Umbilical cord (tissue), 2 donors: ENCODE data around the gene GDPGP1. TPM values are rescaled to one million over a fixed set of nuclear protein-coding genes. Genes with fewer than 3 reads are reported as not detected.

Experiments
- DNase-seq: peaks from one replicate; pipeline ENCODE4 v3.0.0-alpha.2; 2015; ENCODE audit warnings: low spot score
- total RNA-seq: library from RNA; depleted of rRNA; stranded (reverse); fragments of >200 nt; gene quantifications from one replicate; pipeline ENCODE4 v1.2.3, GENCODE V29; 2014; ENCODE audit warnings: low replicate concordance; ENCODE audit not compliant: insufficient read depth

The GDPGP1 gene
- total RNA-seq, 1 donor from 2014 or later = 6.3 TPM

DNA sequence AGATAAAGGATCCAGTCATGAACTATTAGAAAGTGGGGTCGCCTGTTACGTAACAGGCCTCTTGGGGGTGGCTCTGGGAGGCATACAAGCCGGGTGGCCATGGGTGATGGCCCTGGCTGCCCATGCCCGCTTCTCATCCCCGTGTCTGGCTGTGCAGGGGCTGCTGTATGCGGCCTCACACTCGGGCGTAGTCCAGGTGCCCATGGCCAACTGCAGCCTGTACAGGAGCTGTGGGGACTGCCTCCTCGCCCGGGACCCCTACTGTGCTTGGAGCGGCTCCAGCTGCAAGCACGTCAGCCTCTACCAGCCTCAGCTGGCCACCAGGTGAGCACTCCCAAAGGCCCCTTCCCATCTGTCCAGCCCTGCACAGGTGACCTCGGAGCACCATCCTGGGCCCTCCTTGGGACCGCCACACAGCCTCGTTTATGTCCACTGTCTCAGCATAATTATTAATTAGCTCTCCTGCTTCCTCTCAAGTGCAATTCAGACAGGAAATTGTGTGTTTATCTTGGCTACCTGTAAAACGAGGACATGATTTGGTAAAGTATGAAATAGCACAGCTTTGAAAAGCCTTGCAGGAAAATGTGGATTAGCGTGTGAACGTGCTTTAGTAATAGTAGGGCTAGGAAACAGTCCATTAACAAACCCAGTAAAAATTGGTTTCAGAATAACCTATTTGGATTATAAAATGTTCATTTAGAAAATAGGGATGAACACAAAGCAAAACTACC lies 8.3 kb upstream of the GDPGP1 start:
- DNase-seq = no peak

DNA sequence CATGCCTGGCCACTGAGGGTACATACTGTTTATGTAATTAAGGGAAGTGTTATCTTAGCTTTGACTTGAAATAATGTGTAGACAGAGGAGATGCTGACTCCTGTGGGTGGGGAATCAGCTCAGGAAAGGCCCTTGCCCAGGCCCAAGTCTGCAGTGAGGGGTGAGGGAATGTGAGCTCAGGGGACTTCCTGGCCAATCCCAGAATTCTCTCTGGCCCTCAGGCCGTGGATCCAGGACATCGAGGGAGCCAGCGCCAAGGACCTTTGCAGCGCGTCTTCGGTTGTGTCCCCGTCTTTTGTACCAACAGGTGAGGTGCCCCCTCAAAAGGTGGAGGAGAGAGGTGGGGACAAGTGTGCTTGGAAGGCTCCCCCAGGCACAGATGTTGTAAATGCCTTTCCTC lies 6.7 kb upstream of the GDPGP1 start:
- no peak for DNase-seq

DNA sequence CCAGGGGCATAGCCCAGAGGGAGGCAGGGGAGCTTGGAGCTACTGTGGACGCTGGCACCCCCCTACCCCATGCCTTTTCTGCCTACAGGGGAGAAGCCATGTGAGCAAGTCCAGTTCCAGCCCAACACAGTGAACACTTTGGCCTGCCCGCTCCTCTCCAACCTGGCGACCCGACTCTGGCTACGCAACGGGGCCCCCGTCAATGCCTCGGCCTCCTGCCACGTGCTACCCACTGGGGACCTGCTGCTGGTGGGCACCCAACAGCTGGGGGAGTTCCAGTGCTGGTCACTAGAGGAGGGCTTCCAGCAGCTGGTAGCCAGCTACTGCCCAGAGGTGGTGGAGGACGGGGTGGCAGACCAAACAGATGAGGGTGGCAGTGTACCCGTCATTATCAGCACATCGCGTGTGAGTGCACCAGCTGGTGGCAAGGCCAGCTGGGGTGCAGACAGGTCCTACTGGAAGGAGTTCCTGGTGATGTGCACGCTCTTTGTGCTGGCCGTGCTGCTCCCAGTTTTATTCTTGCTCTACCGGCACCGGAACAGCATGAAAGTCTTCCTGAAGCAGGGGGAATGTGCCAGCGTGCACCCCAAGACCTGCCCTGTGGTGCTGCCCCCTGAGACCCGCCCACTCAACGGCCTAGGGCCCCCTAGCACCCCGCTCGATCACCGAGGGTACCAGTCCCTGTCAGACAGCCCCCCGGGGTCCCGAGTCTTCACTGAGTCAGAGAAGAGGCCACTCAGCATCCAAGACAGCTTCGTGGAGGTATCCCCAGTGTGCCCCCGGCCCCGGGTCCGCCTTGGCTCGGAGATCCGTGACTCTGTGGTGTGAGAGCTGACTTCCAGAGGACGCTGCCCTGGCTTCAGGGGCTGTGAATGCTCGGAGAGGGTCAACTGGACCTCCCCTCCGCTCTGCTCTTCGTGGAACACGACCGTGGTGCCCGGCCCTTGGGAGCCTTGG lies 5.9 kb upstream of the GDPGP1 start:
- no peak for DNase-seq

GRCh38 chr15:90228960-90229359 lies 5.0 kb upstream of the GDPGP1 start:
- no peak for DNase-seq

- DNase-seq = no peak
These were observed 3.9 kb upstream of the GDPGP1 start for GRCh38 chr15:90230071-90230494.

- DNase-seq = no peak
These were observed 3.4 kb upstream of the GDPGP1 start for GRCh38 chr15:90230610-90231009.

- DNase-seq = no peak
These were observed 2.7 kb upstream of the GDPGP1 start for GRCh38 chr15:90231028-90232017.

DNA sequence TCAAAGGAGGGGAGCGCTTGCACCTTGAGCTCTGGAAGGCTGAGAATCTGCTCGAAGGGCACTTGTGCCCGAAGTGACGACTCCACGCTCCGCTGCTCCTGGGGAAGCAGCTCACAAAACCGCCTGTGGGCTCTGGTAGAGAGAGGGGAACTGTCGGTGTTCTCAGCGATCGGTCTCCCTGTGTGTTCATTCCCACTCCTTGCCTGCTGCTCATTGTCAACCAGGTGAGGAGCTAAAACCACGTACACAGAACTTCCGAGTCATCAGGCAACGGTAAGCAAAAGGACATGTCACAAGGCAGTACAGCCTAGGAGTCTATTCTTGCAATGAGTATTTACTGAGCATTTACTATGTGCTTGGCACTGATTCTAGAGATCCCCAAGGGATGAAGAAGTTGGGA lies 1.8 kb upstream of the GDPGP1 start:
- DNase-seq = no peak

- DNase-seq = no peak
These were observed 1.0 kb upstream of the GDPGP1 start for GRCh38 chr15:90232941-90233386.

DNA sequence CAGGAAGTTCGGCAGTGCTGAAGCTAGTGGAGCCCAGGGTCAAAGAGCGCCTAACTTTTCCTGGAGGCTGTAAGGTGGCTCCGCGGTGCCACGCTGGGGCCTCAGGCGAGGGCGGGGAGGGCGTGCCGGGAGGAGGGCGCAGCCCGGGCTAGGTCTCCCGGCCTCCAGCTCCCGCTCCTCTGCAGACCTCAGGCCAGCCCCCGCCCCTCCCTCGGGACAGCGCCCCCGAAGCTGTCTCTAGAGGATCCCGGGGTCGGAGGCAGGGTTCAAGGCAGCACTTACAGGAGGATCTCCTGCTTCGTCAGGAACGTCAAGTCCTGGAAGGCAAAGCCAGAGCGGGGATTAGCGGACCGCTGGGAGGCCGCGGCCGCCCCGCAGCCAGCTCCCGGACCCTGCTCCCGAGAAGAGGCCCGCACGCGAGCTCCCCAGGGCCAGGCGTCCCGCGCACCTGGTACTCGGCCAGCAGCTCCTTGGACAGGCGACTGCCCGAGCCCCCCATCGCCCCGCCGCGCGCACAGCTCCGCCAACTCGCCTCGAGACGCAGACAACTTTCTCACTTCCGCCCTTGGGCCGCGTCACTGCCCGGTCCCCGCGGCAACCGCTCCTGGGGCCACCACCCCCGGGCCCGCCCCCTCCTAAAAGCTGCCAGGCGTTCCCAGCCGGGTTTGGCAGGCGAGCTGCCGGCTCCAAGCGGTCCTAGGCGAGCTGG lies 468 bp upstream of the GDPGP1 start, which contains the start of gene CIB1:
Gene CIB1 (minus strand): TSS at position 555 of the 709 bp plus-strand sequence. CDS start 56 bp downstream, at position 499.
- DNase-seq = peak; percentile 97

GRCh38 chr15:90239371-90239770 lies 5.4 kb downstream of the GDPGP1 start:
- no peak for DNase-seq

DNA sequence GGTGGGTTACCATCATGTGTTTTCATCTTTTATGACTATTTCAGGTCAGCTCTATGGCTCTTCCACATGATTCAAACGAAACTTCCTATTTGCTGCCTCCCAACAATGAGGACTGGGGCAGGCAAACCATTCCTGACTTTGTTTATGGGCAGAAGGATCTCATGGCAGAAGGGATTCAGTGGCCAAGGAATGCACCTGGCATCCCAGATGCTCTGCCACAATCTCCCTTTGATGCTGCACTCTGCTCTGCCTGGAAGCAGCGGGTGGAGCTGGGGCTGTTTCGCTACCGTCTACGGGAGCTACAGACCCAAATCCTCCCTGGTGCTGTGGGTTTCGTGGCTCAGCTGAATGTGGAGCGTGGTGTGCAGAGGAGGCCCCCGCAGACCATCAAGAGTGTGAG lies 6.8 kb downstream of the GDPGP1 start:
- no peak for DNase-seq

DNA sequence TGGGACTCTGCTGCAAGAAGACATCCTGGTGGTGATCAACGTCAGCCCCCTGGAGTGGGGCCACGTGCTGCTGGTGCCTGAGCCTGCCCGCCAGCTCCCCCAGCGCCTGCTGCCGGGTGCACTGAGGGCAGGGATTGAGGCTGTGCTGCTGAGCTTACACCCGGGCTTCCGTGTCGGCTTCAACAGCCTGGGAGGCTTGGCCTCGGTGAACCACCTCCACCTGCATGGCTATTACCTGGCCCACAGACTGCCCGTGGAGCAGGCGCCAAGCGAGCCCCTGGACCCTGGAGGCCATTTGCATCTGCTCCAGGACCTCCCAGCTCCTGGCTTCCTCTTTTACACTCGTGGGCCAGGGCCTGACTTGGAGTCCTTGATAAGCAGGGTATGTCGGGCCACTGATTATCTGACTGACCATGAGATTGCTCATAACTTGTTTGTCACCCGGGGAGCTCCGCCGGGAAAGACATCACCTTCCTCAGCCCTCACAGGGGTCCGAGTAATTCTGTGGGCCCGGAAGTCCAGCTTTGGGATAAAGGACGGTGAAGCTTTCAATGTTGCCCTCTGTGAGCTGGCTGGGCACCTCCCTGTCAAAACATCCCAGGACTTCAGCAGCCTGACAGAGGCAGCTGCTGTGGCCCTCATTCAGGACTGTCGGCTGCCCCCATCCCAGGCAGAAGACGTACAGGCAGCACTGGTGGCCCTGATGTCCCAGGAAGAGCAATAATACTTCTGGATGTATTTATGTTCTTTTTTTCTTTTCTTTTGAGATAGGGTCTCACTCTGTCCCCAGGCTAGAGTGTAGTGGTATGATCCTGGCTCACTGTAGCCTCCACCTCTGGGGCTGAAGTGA lies 7.6 kb downstream of the GDPGP1 start:
- DNase-seq = no peak

- DNase-seq = no peak
These were observed 10.1 kb downstream of the GDPGP1 start for GRCh38 chr15:90243943-90244639.

DNA sequence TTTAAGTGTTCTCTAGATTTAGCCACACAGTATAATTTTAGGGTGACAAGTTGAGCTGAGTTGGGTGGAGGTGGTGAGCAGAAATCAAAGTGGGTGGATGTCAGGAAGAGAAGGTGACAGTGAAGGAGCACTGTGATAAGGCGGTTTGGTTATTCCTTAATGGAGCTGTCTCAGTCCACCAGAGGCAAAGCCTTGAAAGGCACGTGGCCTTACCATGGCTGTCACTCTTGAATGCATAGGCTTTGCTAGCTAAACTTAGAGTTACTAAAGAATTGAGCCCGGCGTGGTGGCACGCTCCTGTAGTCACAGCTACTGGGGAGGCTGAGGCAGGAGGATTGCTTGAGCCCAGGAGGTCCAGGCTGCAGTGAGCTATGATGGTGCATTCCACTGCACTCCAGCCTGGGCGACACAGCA lies 14.8 kb downstream of the GDPGP1 start:
- DNase-seq = peak; percentile 11

- DNase-seq = peak; percentile 88
These were observed 15.3 kb downstream of the GDPGP1 start, which contains the start of gene TTLL13 for GRCh38 chr15:90249203-90249863. TTLL13 (plus strand) TSS chr15:90249556; CDS start chr15:90250631, 1,075 bp downstream.

- no peak for DNase-seq
These were observed 23.8 kb downstream of the GDPGP1 start for GRCh38 chr15:90257776-90258175.

DNA sequence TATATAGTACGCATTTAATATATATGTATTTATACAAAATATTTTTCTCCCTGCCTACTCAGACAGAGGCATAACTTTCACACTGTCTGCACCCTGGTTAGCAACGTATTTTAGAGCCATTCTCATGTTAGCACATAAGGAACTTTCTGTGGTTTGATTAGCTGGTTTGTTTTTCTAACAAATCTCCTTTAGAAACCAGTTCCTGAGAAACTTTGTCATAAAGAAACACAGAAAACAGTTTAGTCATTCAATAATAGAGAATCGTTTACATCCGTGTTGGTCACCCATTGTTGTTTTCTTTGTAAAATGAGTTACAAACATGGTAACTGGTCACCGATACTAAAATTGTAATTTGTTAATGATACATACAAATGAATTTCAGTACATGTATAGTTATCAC lies 25.5 kb downstream of the GDPGP1 start:
- no peak for DNase-seq
